HepG2 (cell line): Measurements from ENCODE around the gene SLC22A5. TPM values are rescaled to one million over a fixed set of nuclear protein-coding genes. Genes with fewer than 3 reads are reported as not detected.

Experiments
- FLYWCH1 ChIP-seq: sonication (generic); formaldehyde crosslinking; IDR thresholded peaks from 2 replicates; pipeline ENCODE4 v1.8.1; 2023; ENCODE audit warnings: mild to moderate bottlenecking, missing genetic modification reagents
- GFI1 ChIP-seq: sonication (generic); formaldehyde crosslinking; IDR thresholded peaks from 2 replicates; pipeline ENCODE4 v1.5.0; 2020; ENCODE audit warnings: missing genetic modification reagents, mild to moderate bottlenecking, borderline replicate concordance
- IKZF4 ChIP-seq: sonication (generic); formaldehyde crosslinking; IDR thresholded peaks from 2 replicates; pipeline ENCODE4 v1.5.1; 2020; ENCODE audit warnings: borderline replicate concordance, mild to moderate bottlenecking, low read depth, missing genetic modification reagents; ENCODE audit errors: not compliant biosample characterization
- MAZ ChIP-seq, 2 experiments: sonication (generic) in 1 of 2; formaldehyde crosslinking in 1 of 2; IDR thresholded peaks; 2 replicates each; pipeline versions ENCODE4 v1.5.0 to v1.6.1; 2012 to 2020; ENCODE audit warnings: low read depth in 2 of 2, mild to moderate bottlenecking in 2 of 2, borderline replicate concordance in 1 of 2, improper control_type of control experiment in 1 of 2, low read length in 1 of 2, missing genetic modification reagents in 1 of 2, moderate library complexity in 1 of 2
- MIER2 ChIP-seq: IDR thresholded peaks from 2 replicates; pipeline ENCODE4 v1.6.1; 2016; ENCODE audit warnings: missing biosample characterization, missing genetic modification reagents
- MXI1 ChIP-seq: IDR thresholded peaks from 3 replicates; pipeline ENCODE4 v1.6.1; 2012; ENCODE audit warnings: low read depth, low read length, inconsistent platforms, borderline replicate concordance
- NCOR1 ChIP-seq: fragments of 200-600 bp; sonication (generic); IDR thresholded peaks from 2 replicates; pipeline ENCODE4 v1.7.0; 2017; ENCODE audit warnings: antibody characterized with exemption, low read length, borderline replicate concordance
- POGZ ChIP-seq: sonication (generic); formaldehyde crosslinking; IDR thresholded peaks from 2 replicates; pipeline ENCODE4 v1.4.0; 2020; ENCODE audit warnings: mild to moderate bottlenecking, missing genetic modification reagents
- ZBTB20 ChIP-seq: sonication (generic); formaldehyde crosslinking; IDR thresholded peaks from 2 replicates; pipeline ENCODE4 v1.8.1; 2023; ENCODE audit warnings: missing genetic modification reagents, low read depth, mild to moderate bottlenecking, borderline replicate concordance
- ZFY ChIP-seq: sonication (generic); formaldehyde crosslinking; IDR thresholded peaks from 2 replicates; pipeline ENCODE4 v1.4.0; 2020; ENCODE audit warnings: missing genetic modification reagents
- ZNF124 ChIP-seq: sonication (generic); formaldehyde crosslinking; IDR thresholded peaks from 2 replicates; pipeline ENCODE4 v1.4.0; 2020; ENCODE audit warnings: missing genetic modification reagents
- ZNF329 ChIP-seq: sonication (generic); formaldehyde crosslinking; IDR thresholded peaks from 2 replicates; pipeline ENCODE4 v1.9.0; 2021; ENCODE audit warnings: low read depth, mild to moderate bottlenecking, missing genetic modification reagents
- ZNF335 ChIP-seq: sonication (generic); formaldehyde crosslinking; IDR thresholded peaks from 2 replicates; pipeline ENCODE4 v1.4.0; 2020; ENCODE audit warnings: missing genetic modification reagents
- ZNF549 ChIP-seq: sonication (generic); formaldehyde crosslinking; IDR thresholded peaks from 2 replicates; pipeline ENCODE4 v1.5.0; 2020; ENCODE audit warnings: missing genetic modification reagents
- ZNF644 ChIP-seq: IDR thresholded peaks from 2 replicates; pipeline ENCODE4 v1.6.1; 2016; ENCODE audit warnings: low read depth
- ZNF652 ChIP-seq: IDR thresholded peaks from 2 replicates; pipeline ENCODE4 v1.6.1; 2016; ENCODE audit warnings: low read depth, borderline replicate concordance
- ZNF747 ChIP-seq: sonication (generic); formaldehyde crosslinking; IDR thresholded peaks from 2 replicates; pipeline ENCODE4 v1.8.1; 2023; ENCODE audit warnings: missing genetic modification reagents, mild to moderate bottlenecking, borderline replicate concordance
- polyA plus RNA-seq, 8 experiments: library from polyadenylated mRNA; depleted of rRNA in 3 of 8; stranded (reverse) in 7 of 8; unstranded in 1 of 8; fragments of >200 nt; fragmentation: Illumina TruSeq in 4 of 8; extraction: Trizol in 4 of 8; gene quantifications; 2 replicates each; pipeline versions ENCODE4 v1.2.1 to v1.2.3, GENCODE V29; 2011 to 2016; ENCODE audit warnings: low read depth in 4 of 8, missing spikeins in 1 of 8, mixed read lengths in 1 of 8; ENCODE audit not compliant: insufficient read depth in 1 of 8
- total RNA-seq, 5 experiments: library from RNA; depleted of rRNA; stranded (reverse); fragments of >200 nt; fragmentation: Illumina TruSeq; extraction: Trizol; gene quantifications; 2 replicates each; pipeline ENCODE4 v1.2.3, GENCODE V29; 2016; ENCODE audit warnings: low read depth in 1 of 5
- TF ChIP-seq, protein P1 (sequence below): sonication (generic); formaldehyde crosslinking; IDR thresholded peaks from 2 replicates; pipeline ENCODE4 v1.5.1; 2020; ENCODE audit warnings: mild to moderate bottlenecking, missing genetic modification reagents, borderline replicate concordance
- TF ChIP-seq, protein P2 (sequence below): sonication (generic); formaldehyde crosslinking; IDR thresholded peaks from 2 replicates; pipeline ENCODE4 v1.4.0; 2020; ENCODE audit warnings: missing genetic modification reagents
- TF ChIP-seq, protein P3 (sequence below): sonication (generic); formaldehyde crosslinking; IDR thresholded peaks from 2 replicates; pipeline ENCODE4; 2020; ENCODE audit warnings: missing genetic modification reagents, mild to moderate bottlenecking, borderline replicate concordance

The SLC22A5 gene
- total and polyA plus RNA-seq, 2 of the 13 experiments (the other 11 are each of a cell fraction or from before 2014, with no cell fraction given) = 7.1 to 15.1 TPM

DNA sequence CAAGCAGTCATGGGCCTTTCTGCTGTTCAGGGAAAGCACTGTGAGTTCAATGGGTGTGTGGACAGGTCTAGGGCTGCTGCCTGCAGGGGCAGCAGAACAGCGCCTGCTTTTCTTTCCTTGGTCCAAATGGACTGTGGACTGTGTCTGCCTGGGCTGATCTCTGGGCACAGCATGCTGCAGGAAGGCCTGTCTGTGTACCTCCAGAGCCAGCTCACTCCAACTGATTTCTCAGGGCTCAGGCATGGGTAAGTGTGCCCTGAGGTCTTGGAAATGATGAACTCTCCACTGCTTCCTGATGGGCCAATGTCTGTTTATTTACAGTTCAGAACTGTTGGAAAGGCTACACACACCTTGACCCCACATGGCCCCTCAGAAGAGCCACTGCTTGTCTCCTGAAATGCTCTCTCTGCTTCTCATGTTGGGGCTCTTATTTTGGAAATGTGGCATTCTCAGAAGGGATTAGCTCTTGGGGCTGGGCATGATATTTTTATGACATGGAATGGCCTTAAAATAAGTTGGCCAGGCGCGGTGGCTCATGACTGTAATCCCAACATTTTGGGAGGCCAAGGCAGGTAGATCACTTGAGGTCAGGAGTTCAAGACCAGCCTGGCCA is 48.3 kb upstream of the SLC22A5 start (continued):
- TF ChIP-seq ZFY (CRISPR knock-in tag) (peak; percentile 45; the same call in 1 of the 2 replicates), ZBTB20 (no peak), ZNF644 (no peak), ZNF329 (CRISPR knock-in tag) (no peak), POGZ (no peak), ZNF747 (CRISPR knock-in tag) (no peak), ZNF335 (CRISPR knock-in tag) (no peak), IKZF4 (CRISPR knock-in tag) (no peak), ZNF549 (no peak), MIER2 (CRISPR knock-in tag) (no peak), MAZ (IDR thresholded peaks at IDR 0.05; ENCODE audit: borderline replicate concordance, low read depth, low read length) (no peak), MAZ (CRISPR knock-in tag; IDR thresholded peaks at IDR 0.05; ENCODE audit: low read depth) (no peak), GFI1 (no peak), MXI1 (peak; percentile 21; the same call in 1 of the 3 replicates), FLYWCH1 (no peak), ZNF124 (CRISPR knock-in tag) (no peak), NCOR1 (0 out of 2 replicates have a peak, but pooled peaks have one; percentile 23), ZNF652 (CRISPR knock-in tag) (no peak)
- TF ChIP-seq, protein P1, sequence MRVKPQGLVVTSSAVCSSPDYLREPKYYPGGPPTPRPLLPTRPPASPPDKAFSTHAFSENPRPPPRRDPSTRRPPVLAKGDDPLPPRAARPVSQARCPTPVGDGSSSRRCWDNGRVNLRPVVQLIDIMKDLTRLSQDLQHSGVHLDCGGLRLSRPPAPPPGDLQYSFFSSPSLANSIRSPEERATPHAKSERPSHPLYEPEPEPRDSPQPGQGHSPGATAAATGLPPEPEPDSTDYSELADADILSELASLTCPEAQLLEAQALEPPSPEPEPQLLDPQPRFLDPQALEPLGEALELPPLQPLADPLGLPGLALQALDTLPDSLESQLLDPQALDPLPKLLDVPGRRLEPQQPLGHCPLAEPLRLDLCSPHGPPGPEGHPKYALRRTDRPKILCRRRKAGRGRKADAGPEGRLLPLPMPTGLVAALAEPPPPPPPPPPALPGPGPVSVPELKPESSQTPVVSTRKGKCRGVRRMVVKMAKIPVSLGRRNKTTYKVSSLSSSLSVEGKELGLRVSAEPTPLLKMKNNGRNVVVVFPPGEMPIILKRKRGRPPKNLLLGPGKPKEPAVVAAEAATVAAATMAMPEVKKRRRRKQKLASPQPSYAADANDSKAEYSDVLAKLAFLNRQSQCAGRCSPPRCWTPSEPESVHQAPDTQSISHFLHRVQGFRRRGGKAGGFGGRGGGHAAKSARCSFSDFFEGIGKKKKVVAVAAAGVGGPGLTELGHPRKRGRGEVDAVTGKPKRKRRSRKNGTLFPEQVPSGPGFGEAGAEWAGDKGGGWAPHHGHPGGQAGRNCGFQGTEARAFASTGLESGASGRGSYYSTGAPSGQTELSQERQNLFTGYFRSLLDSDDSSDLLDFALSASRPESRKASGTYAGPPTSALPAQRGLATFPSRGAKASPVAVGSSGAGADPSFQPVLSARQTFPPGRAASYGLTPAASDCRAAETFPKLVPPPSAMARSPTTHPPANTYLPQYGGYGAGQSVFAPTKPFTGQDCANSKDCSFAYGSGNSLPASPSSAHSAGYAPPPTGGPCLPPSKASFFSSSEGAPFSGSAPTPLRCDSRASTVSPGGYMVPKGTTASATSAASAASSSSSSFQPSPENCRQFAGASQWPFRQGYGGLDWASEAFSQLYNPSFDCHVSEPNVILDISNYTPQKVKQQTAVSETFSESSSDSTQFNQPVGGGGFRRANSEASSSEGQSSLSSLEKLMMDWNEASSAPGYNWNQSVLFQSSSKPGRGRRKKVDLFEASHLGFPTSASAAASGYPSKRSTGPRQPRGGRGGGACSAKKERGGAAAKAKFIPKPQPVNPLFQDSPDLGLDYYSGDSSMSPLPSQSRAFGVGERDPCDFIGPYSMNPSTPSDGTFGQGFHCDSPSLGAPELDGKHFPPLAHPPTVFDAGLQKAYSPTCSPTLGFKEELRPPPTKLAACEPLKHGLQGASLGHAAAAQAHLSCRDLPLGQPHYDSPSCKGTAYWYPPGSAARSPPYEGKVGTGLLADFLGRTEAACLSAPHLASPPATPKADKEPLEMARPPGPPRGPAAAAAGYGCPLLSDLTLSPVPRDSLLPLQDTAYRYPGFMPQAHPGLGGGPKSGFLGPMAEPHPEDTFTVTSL (CRISPR knock-in tag) = no peak
- TF ChIP-seq, protein P2, sequence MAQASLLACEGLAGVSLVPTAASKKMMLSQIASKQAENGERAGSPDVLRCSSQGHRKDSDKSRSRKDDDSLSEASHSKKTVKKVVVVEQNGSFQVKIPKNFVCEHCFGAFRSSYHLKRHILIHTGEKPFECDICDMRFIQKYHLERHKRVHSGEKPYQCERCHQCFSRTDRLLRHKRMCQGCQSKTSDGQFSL (CRISPR knock-in tag) = no peak
- TF ChIP-seq, protein P3, sequence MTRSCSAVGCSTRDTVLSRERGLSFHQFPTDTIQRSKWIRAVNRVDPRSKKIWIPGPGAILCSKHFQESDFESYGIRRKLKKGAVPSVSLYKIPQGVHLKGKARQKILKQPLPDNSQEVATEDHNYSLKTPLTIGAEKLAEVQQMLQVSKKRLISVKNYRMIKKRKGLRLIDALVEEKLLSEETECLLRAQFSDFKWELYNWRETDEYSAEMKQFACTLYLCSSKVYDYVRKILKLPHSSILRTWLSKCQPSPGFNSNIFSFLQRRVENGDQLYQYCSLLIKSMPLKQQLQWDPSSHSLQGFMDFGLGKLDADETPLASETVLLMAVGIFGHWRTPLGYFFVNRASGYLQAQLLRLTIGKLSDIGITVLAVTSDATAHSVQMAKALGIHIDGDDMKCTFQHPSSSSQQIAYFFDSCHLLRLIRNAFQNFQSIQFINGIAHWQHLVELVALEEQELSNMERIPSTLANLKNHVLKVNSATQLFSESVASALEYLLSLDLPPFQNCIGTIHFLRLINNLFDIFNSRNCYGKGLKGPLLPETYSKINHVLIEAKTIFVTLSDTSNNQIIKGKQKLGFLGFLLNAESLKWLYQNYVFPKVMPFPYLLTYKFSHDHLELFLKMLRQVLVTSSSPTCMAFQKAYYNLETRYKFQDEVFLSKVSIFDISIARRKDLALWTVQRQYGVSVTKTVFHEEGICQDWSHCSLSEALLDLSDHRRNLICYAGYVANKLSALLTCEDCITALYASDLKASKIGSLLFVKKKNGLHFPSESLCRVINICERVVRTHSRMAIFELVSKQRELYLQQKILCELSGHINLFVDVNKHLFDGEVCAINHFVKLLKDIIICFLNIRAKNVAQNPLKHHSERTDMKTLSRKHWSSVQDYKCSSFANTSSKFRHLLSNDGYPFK (CRISPR knock-in tag) = 0 out of 2 replicates have a peak, but pooled peaks have one; percentile 34
